SK-N-SH (cell line): ENCODE measurements around the gene TANGO6. TPM values are rescaled to one million over a fixed set of nuclear protein-coding genes. Genes with fewer than 3 reads are reported as not detected.

Source experiments
- CTCF ChIA-PET: fragments of 300-600, 350-600 bp; formaldehyde crosslinking; extraction: SDS; loops from one replicate; lab custom pipeline; 2021; lab: Yijun Ruan, JAX
- POLR2A ChIA-PET: fragments of 350-600 bp; sonication (Branson Sonifier 250); formaldehyde crosslinking; extraction: SDS; loops from one replicate; lab custom pipeline; 2020; ENCODE audit warnings: antibody characterized with exemption, inconsistent platforms; lab: Yijun Ruan, JAX
- DNase-seq: peaks from one replicate; pipeline ENCODE4 v3.0.0; 2012
- H2AFZ ChIP-seq: fragments of 200-600 bp; sonication (generic); 2 replicates; pipeline ENCODE4 v1.8.1; 2016; ENCODE audit warnings: antibody characterized with exemption, mild to moderate bottlenecking, low read depth
- H3F3A ChIP-seq: fragments of 200-600 bp; sonication (generic); replicated peaks from 2 replicates; pipeline ENCODE3; 2016; ENCODE audit warnings: antibody characterized with exemption, mild to moderate bottlenecking; ENCODE audit not compliant: insufficient read depth
- H3K27ac ChIP-seq, 2 experiments: fragments of 200-500 bp in 1 of 2; fragments of 200-600 bp in 1 of 2; sonication (Bioruptor generic) in 1 of 2; sonication (generic), shearing (Covaris generic) in 1 of 2; 2 replicates each; pipeline versions ENCODE4 v1.5.1 to v1.6.1; 2014 to 2016; ENCODE audit warnings: low read depth in 2 of 2, inconsistent platforms in 1 of 2, low read length in 1 of 2, mild to moderate bottlenecking in 1 of 2, mixed read lengths in 1 of 2
- H3K27me3 ChIP-seq: fragments of 200-600 bp; sonication (generic), shearing (Covaris generic); 2 replicates; pipeline ENCODE4 v1.6.1; 2016; ENCODE audit warnings: mixed run types; ENCODE audit not compliant: insufficient read depth
- H3K36me3 ChIP-seq, 2 experiments: fragments of 200-500 bp in 1 of 2; fragments of 200-600 bp in 1 of 2; sonication (Bioruptor generic) in 1 of 2; sonication (generic) in 1 of 2; replicated peaks in 1 of 2; 2 replicates each; pipeline versions ENCODE3 to v1.5.1; 2014 to 2016; ENCODE audit warnings: low read length in 1 of 2, mild to moderate bottlenecking in 1 of 2; ENCODE audit not compliant: insufficient read depth in 2 of 2, control insufficient read depth in 1 of 2
- H3K4me1 ChIP-seq, 2 experiments: fragments of 200-500 bp in 1 of 2; fragments of 200-600 bp in 1 of 2; sonication (Bioruptor generic) in 1 of 2; sonication (generic), shearing (Covaris generic) in 1 of 2; 2 replicates each; pipeline versions ENCODE4 v1.5.1 to v1.6.1; 2014 to 2016; ENCODE audit warnings: low read depth in 1 of 2, low read length in 1 of 2, mixed run types in 1 of 2; ENCODE audit not compliant: insufficient read depth in 2 of 2, control insufficient read depth in 1 of 2
- H3K4me2 ChIP-seq: fragments of 200-600 bp; sonication (generic), shearing (Covaris generic); 2 replicates; pipeline ENCODE4 v1.6.1; 2017; ENCODE audit warnings: mixed run types
- H3K4me3 ChIP-seq, 2 experiments: fragments of 200-500 bp in 1 of 2; fragments of 200-600 bp in 1 of 2; sonication (Bioruptor generic) in 1 of 2; sonication (generic), shearing (Covaris generic) in 1 of 2; 2 replicates each; pipeline versions ENCODE4 v1.5.1 to v1.8.1; 2014 to 2016; ENCODE audit warnings: low read depth in 2 of 2, inconsistent platforms in 1 of 2, low read length in 1 of 2, mild to moderate bottlenecking in 1 of 2, mixed read lengths in 1 of 2, moderate library complexity in 1 of 2
- H3K79me2 ChIP-seq: fragments of 200-600 bp; sonication (generic); 2 replicates; pipeline ENCODE4 v1.8.1; 2017; ENCODE audit warnings: mild to moderate bottlenecking; ENCODE audit not compliant: insufficient read depth
- H3K9ac ChIP-seq: fragments of 200-600 bp; sonication (generic); 2 replicates; pipeline ENCODE4 v1.6.1; 2017; ENCODE audit warnings: mixed run types
- H3K9me2 ChIP-seq: fragments of 200-600 bp; sonication (generic); 2 replicates; pipeline ENCODE4 v1.6.1; 2017; ENCODE audit warnings: mixed run types
- H3K9me3 ChIP-seq: fragments of 200-600 bp; sonication (generic); 2 replicates; pipeline ENCODE4 v1.6.1; 2017; ENCODE audit warnings: mixed run types, mild to moderate bottlenecking, moderate library complexity
- H4K20me1 ChIP-seq: fragments of 200-600 bp; sonication (generic); 2 replicates; pipeline ENCODE4 v1.6.1; 2017; ENCODE audit warnings: mild to moderate bottlenecking, mixed run types; ENCODE audit not compliant: insufficient read depth
- ELF1 ChIP-seq: IDR thresholded peaks from 2 replicates; pipeline ENCODE4 v1.4.0; 2012
- EP300 ChIP-seq, 2 experiments: IDR thresholded peaks; 2 replicates each; pipeline versions ENCODE4 v1.4.0 to v1.6.1; 2012; ENCODE audit warnings: borderline replicate concordance in 1 of 2, low read depth in 1 of 2, low read length in 1 of 2
- EZH2phosphoT487 ChIP-seq: fragments of 200-600 bp; sonication (generic); IDR thresholded peaks from 2 replicates; pipeline ENCODE4 v1.6.1; 2017; ENCODE audit warnings: low read depth, mixed run types, mild to moderate bottlenecking, antibody characterized with exemption, moderate library complexity, borderline replicate concordance
- FOXM1 ChIP-seq: IDR thresholded peaks from 2 replicates; pipeline ENCODE4 v1.4.0; 2012; ENCODE audit warnings: low read depth, mild to moderate bottlenecking
- GABPA ChIP-seq: IDR thresholded peaks from 2 replicates; pipeline ENCODE4 v1.4.0; 2012; ENCODE audit warnings: low read depth, mild to moderate bottlenecking
- JUND ChIP-seq: IDR thresholded peaks from 2 replicates; pipeline ENCODE4 v1.4.0; 2012
- MEF2A ChIP-seq: IDR thresholded peaks from 2 replicates; pipeline ENCODE4 v1.4.0; 2012; ENCODE audit warnings: low read depth, borderline replicate concordance
- NFIC ChIP-seq: IDR thresholded peaks from 2 replicates; pipeline ENCODE4 v1.4.0; 2012; ENCODE audit warnings: borderline replicate concordance
- RCOR1 ChIP-seq: fragments of 150-350 bp; IDR thresholded peaks from 2 replicates; pipeline ENCODE4 v1.6.1; 2017; ENCODE audit warnings: antibody characterized with exemption, low read length
- SIN3A ChIP-seq: IDR thresholded peaks from 2 replicates; pipeline ENCODE4 v1.6.1; 2012; ENCODE audit warnings: low read depth, mild to moderate bottlenecking, low read length, moderate library complexity, borderline replicate concordance
- TCF12 ChIP-seq: IDR thresholded peaks from 2 replicates; pipeline ENCODE4 v1.4.0; 2012
- YY1 ChIP-seq: IDR thresholded peaks from 2 replicates; pipeline ENCODE4 v1.4.0; 2012; ENCODE audit warnings: low read depth, mild to moderate bottlenecking
- WGBS: methylation state at CpG from one replicate; pipeline ENCODE4 v1.1.6; 2017; ENCODE audit warnings: low lambda C conversion rate; 5-methylcytosine and 5-hydroxymethylcytosine counted together
- polyA plus RNA-seq, 3 experiments: library from polyadenylated mRNA; depleted of rRNA; stranded (reverse); fragments of >200 nt; gene quantifications; 2 replicates each; pipeline ENCODE4 v1.2.3, GENCODE V29; 2012
- TF ChIP-seq, protein P1 (sequence below): IDR thresholded peaks from 2 replicates; pipeline ENCODE4 v1.4.0; 2012; ENCODE audit warnings: low read depth, borderline replicate concordance
- TF ChIP-seq, protein P2 (sequence below): fragments of 150-350 bp; IDR thresholded peaks from 2 replicates; pipeline ENCODE4 v1.6.1; 2016; ENCODE audit warnings: mild to moderate bottlenecking, low read depth, low read length
- TF ChIP-seq, protein P3 (sequence below): IDR thresholded peaks from 2 replicates; pipeline ENCODE4 v1.4.0; 2012; ENCODE audit warnings: low read depth, borderline replicate concordance
- TF ChIP-seq, protein P4 (sequence below): fragments of 200-600 bp; sonication (generic); IDR thresholded peaks from 2 replicates; pipeline ENCODE4 v1.6.1; 2017; ENCODE audit warnings: antibody characterized with exemption, mild to moderate bottlenecking, moderate library complexity
- TF ChIP-seq, protein P5 (sequence below): IDR thresholded peaks from 2 replicates; pipeline ENCODE4 v1.4.0; 2012; ENCODE audit warnings: low read depth
- TF ChIP-seq, protein P6 (sequence below): IDR thresholded peaks from 2 replicates; pipeline ENCODE4; 2012

Gene TANGO6
- polyA plus RNA-seq, 1 of the 3 experiments (the other 2 are of a cell fraction): 5.5 TPM

DNA sequence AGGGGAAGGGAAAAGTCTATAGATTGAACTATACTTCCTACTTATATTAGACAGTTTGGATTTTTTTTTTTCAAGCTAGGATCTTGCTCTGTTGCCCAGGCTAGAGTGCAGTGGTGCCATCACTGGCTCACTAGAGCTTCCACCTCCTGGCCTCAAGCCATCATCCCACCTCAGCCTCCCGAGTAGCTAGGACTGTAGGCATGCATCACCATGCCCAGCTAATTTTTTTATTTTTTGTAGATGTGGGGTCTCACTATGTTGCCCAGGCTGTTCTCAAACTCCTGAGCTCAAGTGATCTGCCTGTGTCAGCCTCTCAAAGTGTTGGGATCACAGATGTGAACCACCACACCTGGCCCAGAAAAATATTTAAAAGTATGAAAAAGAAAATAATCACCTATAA is 141.1 kb downstream of the TANGO6 start:
- TF ChIP-seq, protein P1, sequence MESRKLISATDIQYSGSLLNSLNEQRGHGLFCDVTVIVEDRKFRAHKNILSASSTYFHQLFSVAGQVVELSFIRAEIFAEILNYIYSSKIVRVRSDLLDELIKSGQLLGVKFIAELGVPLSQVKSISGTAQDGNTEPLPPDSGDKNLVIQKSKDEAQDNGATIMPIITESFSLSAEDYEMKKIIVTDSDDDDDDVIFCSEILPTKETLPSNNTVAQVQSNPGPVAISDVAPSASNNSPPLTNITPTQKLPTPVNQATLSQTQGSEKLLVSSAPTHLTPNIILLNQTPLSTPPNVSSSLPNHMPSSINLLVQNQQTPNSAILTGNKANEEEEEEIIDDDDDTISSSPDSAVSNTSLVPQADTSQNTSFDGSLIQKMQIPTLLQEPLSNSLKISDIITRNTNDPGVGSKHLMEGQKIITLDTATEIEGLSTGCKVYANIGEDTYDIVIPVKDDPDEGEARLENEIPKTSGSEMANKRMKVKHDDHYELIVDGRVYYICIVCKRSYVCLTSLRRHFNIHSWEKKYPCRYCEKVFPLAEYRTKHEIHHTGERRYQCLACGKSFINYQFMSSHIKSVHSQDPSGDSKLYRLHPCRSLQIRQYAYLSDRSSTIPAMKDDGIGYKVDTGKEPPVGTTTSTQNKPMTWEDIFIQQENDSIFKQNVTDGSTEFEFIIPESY: no peak
- TF ChIP-seq NFIC (no peak), TCF12 (no peak), FOXM1 (no peak)
- WGBS: 83% methylated on average over 1 of the region's 1 CpG
- Histone ChIP-seq H3K27ac (no peak overlapping the region), H3K27me3 (no peaks in the 10 kb centered on the region), H3F3A (peaks cover 13% of the 10 kb centered on the region), H3K4me1 (0 out of 4 replicates have a peak, but pooled peaks cover 0 to 5% of the 10 kb centered on the region in 2 experiments), H2AFZ (no peak overlapping the region), H3K9me3 (no peaks in the 10 kb centered on the region), H4K20me1 (no peaks in the 10 kb centered on the region), H3K4me2 (no peak overlapping the region), H3K79me2 (no peaks in the 10 kb centered on the region), H3K36me3 (no peaks in the 10 kb centered on the region), H3K9ac (no peak overlapping the region), H3K4me3 (no peak overlapping the region), H3K9me2 (no peaks in the 10 kb centered on the region)
- POLR2A ChIA-PET: interaction anchor here (0.7 kb wide), 1 partner anchor 8 kb away, joined by 3 read pairs; no protein-coding TSS in a partner anchor
- DNase-seq: no peak
- CTCF ChIA-PET: interaction anchor here (1.2 kb wide), 2 partner anchors 10 to 137 kb away, joined by 3 to 5 read pairs; no protein-coding TSS in a partner anchor

DNA sequence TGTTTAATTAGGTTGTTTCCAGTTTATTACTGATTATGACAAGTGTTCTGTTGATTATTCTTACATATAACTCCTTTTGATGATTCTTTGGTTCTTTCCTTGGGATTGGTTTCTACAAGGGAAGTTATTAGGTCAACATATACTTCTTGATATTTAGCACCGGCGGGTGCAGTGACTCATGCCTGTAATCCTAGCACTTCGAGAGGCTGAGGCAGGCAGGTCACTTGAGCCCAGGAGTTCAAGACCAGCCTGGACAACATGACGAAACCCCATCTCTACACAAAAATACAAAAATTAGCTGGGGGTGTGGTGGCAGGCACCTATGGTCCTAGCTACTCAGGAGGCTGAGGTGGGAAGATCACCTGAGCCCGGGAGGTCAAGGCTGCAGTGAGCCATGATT is 141.9 kb downstream of the TANGO6 start:
- Histone ChIP-seq H3K36me3 (no peaks in the 10 kb centered on the region), H3F3A (peaks cover 13% of the 10 kb centered on the region), H2AFZ (no peak overlapping the region), H4K20me1 (no peaks in the 10 kb centered on the region), H3K9me2 (no peaks in the 10 kb centered on the region), H3K4me1 (0 out of 4 replicates have a peak, but pooled peaks cover 0 to 5% of the 10 kb centered on the region in 2 experiments), H3K4me3 (no peak overlapping the region), H3K9me3 (no peaks in the 10 kb centered on the region), H3K4me2 (no peak overlapping the region), H3K79me2 (no peaks in the 10 kb centered on the region), H3K9ac (no peak overlapping the region), H3K27ac (no peak overlapping the region), H3K27me3 (no peaks in the 10 kb centered on the region)
- ChIA-PET CTCF (interaction anchor here (0.9 to 1.4 kb wide), 5 partner anchors 12 to 138 kb away, joined by 3 to 5 read pairs (median 3); no protein-coding TSS in a partner anchor), POLR2A (no interaction called here)
- DNase-seq: no peak
- WGBS: 89% methylated on average over 5 of the region's 5 CpGs
- TF ChIP-seq SIN3A (no peak), NFIC (no peak), MEF2A (no peak), YY1 (no peak), EP300 (IDR thresholded peaks at IDR 0.05; ENCODE audit: borderline replicate concordance in 1 of 2, low read depth in 1 of 2, low read length in 1 of 2) (no peak), RCOR1 (no peak), GABPA (no peak), ELF1 (no peak), EZH2phosphoT487 (no peak), FOXM1 (no peak), JUND (no peak), TCF12 (no peak)
- TF ChIP-seq, protein P2, sequence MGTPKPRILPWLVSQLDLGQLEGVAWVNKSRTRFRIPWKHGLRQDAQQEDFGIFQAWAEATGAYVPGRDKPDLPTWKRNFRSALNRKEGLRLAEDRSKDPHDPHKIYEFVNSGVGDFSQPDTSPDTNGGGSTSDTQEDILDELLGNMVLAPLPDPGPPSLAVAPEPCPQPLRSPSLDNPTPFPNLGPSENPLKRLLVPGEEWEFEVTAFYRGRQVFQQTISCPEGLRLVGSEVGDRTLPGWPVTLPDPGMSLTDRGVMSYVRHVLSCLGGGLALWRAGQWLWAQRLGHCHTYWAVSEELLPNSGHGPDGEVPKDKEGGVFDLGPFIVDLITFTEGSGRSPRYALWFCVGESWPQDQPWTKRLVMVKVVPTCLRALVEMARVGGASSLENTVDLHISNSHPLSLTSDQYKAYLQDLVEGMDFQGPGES: no peak
- TF ChIP-seq, protein P3, sequence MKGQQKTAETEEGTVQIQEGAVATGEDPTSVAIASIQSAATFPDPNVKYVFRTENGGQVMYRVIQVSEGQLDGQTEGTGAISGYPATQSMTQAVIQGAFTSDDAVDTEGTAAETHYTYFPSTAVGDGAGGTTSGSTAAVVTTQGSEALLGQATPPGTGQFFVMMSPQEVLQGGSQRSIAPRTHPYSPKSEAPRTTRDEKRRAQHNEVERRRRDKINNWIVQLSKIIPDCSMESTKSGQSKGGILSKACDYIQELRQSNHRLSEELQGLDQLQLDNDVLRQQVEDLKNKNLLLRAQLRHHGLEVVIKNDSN: no peak
- TF ChIP-seq, protein P4, sequence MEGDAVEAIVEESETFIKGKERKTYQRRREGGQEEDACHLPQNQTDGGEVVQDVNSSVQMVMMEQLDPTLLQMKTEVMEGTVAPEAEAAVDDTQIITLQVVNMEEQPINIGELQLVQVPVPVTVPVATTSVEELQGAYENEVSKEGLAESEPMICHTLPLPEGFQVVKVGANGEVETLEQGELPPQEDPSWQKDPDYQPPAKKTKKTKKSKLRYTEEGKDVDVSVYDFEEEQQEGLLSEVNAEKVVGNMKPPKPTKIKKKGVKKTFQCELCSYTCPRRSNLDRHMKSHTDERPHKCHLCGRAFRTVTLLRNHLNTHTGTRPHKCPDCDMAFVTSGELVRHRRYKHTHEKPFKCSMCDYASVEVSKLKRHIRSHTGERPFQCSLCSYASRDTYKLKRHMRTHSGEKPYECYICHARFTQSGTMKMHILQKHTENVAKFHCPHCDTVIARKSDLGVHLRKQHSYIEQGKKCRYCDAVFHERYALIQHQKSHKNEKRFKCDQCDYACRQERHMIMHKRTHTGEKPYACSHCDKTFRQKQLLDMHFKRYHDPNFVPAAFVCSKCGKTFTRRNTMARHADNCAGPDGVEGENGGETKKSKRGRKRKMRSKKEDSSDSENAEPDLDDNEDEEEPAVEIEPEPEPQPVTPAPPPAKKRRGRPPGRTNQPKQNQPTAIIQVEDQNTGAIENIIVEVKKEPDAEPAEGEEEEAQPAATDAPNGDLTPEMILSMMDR: no peak
- TF ChIP-seq, protein P5, sequence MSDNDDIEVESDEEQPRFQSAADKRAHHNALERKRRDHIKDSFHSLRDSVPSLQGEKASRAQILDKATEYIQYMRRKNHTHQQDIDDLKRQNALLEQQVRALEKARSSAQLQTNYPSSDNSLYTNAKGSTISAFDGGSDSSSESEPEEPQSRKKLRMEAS: no peak
- TF ChIP-seq, protein P6, sequence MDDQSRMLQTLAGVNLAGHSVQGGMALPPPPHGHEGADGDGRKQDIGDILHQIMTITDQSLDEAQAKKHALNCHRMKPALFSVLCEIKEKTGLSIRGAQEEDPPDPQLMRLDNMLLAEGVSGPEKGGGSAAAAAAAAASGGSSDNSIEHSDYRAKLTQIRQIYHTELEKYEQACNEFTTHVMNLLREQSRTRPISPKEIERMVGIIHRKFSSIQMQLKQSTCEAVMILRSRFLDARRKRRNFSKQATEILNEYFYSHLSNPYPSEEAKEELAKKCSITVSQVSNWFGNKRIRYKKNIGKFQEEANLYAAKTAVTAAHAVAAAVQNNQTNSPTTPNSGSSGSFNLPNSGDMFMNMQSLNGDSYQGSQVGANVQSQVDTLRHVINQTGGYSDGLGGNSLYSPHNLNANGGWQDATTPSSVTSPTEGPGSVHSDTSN: no peak
- TF ChIP-seq, protein P1: no peak
